Measurements from ENCODE around the gene CYP20A1.
A peak's percentile ranks its signal among the peaks of the same experiment; 100 is the strongest.
"Not testable (repeated sequence)": the region's sequence is repeated elsewhere in the genome, so short reads cannot be mapped to it uniquely, and the experiment has no call there.

Gene CYP20A1, protein sequence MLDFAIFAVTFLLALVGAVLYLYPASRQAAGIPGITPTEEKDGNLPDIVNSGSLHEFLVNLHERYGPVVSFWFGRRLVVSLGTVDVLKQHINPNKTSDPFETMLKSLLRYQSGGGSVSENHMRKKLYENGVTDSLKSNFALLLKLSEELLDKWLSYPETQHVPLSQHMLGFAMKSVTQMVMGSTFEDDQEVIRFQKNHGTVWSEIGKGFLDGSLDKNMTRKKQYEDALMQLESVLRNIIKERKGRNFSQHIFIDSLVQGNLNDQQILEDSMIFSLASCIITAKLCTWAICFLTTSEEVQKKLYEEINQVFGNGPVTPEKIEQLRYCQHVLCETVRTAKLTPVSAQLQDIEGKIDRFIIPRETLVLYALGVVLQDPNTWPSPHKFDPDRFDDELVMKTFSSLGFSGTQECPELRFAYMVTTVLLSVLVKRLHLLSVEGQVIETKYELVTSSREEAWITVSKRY

DNA sequence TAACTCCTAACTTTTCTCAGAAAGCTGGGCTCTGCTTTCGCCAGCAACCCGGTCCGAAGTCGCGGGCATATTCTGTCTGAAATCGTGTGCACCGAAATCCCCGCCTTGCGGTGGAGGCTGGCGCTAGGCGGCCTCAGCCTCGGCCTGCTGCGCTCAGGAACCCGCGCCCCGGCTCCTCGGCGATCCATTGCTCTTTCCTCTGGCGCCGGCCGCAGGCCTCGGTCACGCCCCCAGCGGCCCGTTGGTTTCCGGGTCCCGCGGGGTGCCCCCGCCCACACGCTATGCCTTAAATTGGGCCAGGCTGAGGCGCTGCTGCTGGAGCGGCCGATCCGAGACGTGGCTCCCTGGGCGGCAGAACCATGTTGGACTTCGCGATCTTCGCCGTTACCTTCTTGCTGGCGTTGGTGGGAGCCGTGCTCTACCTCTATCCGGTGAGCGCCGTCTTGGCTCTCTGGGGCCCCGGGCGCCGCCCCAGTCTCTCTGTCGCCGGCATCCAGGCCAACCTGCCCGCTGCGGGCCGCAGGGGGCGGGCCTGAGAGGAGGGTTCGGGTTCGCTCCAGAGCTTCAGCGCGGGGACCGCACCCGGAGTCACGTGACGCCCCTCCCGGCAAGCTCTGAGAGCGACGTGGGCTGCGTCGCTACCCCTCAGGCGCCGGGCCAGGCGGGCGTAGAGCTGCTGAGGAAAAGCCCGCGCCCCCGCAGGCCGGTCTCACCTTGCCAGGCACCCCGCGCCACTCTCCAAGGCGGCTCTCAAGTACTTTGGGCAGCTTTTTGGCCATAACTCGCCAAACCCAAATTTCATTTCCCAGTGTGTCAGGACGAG lies at the start of gene CYP20A1:
TSS of gene CYP20A1 (plus strand) at position 315 of the 823 bp plus-strand sequence. CDS start at position 360, 45 bp downstream.
- DNase-seq: peak; percentile 91

DNA sequence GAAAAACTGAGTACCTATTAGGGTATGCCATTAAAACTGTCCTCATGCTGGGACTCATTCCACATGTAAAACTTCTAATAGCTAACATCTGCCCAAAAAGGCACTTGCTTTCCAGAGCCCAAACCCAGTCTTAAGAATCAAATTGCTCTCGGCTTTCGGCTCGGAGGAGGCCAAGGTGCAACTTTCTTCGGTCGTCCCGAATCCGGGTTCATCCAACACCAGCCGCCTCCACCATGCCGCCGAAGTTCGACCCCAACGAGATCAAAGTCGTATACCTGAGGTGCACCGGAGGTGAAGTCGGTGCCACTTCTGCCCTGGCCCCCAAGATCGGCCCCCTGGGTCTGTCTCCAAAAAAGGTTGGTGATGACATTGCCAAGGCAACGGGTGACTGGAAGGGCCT lies 48.3 kb upstream of the CYP20A1 start:
- not testable (repeated sequence) for DNase-seq

DNA sequence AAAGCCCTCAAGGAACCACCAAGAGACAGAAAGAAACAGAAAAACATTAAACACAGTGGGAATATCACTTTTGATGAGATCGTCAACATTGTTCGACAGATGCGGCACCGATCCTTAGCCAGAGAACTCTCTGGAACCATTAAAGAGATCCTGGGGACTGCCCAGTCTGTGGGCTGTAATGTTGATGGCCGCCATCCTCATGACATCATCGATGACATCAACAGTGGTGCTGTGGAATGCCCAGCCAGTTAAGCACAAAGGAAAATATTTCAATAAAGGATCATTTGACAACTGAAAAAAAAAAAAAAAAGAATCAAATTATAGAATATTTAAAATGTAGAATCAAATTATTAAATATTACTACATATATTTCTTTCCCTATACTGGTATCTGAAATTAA lies 47.8 kb upstream of the CYP20A1 start:
- DNase-seq: not testable (repeated sequence)

DNA sequence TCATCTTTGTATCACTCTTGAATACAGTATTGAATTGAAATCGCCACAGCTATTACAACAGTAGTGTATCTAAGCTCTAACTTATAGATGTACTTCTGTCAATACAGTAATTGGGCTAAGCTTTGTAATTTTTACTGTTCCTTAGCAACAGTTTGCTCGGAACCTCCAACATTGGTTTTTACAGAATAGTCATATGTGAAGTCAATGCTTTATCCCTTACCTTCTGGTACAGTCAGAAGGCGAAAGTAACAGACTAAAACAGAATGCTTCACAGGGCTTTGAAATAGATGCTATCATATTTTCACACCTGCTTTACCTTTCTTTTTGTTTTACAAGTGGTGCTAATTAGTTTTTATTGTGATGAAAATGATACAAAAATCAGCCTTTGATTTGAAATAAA lies 46.9 kb upstream of the CYP20A1 start:
- no peak for DNase-seq

DNA sequence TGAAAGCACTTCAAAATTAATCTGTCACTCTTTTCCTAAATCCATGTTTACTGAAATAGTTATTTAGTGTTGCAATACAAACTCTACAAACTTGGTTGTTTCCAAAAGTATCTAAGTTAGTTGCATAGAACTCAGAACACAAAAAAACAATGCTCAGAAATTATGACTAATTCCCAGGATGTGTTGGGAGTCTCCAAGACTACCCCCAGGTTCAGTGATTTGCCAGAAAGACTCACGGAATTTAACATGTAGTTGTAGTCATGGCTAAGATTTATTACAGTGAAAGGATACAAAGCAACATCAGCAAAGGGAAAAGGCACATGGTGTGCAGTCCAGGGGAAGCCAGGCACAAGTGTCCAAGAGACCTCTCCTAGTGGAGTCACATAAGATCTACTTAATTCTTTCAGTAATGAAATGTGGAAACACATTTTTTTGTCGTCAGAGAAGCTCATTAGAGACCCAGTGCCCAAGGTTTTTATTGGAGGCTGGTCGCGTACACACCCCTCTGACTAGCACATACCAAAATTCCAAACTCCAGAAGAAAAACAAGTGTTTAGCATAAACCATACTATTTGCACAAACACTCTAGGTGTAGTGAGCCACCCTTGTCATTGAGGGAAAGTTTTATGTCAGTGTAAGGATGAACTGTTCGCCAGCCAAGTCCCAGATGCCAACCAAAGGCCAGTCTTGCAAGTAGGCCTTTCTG lies 43.3 kb upstream of the CYP20A1 start:
- no peak for DNase-seq

DNA sequence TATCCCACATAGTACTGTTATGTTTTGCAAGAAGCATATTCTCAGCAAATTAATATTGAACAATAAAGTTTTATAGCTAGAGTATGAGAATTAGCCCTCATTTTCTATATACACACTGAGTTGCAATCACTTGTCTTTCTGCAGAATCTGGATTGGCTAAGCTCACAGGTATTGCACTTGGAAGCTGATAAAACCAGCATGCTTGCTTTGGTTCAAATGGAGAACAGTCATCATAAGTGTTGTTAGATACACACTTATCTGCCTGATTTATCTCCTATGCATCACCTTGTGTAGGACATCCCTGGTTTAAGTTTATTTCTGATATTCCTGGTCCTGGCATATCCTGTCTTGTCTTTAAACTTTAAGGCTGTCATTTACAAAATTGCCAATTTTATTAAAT lies 38.0 kb upstream of the CYP20A1 start:
- no peak for DNase-seq

DNA sequence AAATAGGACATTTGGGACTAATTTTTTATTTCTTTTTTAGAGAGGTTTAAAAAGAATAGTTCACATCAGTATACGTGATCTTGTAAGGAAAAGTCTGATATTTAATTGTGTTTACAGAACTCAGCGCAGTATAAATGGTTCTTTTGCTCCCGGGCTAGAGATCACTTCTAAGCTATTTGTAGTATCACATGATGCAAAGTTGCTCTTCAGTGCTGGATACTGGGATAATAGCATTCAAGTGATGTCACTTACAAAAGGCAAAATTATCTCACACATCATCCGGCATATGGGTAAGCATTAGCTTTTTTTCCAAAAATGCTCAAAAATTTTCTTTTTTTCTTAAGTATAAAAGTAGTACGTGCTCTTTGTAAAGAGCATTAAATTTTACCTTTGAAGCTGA lies 37.4 kb upstream of the CYP20A1 start:
- DNase-seq: no peak

DNA sequence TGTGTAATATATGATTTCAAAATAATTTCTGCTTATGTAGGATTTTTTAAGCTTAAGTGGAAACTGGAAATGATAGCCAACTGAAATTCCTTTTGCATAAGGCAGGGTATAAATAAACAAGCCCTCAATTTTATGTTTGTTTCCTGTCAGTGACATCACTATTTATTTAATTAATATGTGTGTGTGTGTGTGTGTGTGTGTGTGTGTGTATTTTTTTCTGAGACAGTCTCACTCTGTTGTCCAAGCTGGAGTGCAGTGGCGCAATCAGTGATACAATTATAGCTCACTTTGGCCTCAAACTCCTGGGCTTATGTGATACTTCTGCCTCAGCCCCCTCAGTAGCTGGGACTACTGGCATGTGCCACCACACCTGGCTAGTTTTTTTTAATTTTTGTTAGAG lies 29.3 kb upstream of the CYP20A1 start:
- no peak for DNase-seq

DNA sequence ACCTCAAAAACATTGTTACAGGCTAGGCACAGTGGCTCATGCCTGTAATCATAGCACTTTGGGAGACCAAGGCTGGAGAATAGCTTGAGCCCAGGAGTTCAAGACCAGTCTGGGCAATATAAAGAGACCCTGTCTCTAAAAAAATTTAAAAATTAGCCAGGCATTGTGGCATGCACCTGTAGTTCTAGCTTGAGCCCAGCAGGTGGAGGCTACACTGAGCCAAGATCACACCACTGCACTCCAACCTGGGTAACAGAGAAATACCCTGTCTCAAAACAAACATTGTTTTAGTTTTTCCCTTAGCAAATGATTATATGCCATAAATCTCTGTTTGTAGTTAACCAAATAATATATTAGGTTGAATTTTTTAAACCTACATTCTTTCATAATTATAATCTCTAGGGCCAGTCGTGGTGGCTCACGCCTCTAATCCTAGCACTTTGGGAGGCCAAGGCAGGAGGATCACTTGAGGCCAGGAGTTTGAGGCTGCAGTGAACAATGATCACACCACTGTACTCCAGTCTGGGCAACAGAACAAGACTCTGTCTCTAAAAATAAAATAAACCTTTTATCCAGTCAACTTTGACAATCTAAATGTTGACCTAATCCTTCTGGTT lies 13.3 kb upstream of the CYP20A1 start:
- peak; percentile 12 for DNase-seq

DNA sequence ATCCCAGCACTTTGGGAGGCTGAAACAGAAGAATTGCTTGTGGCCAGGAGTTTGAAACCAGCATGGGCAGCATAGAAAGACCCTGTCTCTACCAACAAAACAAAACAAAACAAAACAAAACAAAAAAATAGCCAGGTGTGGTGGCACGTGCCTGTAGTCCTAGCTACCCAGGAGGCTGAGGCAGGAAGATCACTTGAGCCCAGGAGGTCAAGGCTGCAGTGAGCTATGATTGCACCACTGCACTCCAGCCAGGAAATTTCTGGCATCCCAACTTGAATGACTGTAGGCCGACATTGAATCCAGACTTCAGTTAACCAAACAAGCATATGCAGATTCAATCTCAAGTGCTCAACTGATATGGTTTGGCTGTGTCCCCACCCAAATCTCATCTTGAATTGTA lies 9.1 kb upstream of the CYP20A1 start:
- DNase-seq: not testable (repeated sequence)

DNA sequence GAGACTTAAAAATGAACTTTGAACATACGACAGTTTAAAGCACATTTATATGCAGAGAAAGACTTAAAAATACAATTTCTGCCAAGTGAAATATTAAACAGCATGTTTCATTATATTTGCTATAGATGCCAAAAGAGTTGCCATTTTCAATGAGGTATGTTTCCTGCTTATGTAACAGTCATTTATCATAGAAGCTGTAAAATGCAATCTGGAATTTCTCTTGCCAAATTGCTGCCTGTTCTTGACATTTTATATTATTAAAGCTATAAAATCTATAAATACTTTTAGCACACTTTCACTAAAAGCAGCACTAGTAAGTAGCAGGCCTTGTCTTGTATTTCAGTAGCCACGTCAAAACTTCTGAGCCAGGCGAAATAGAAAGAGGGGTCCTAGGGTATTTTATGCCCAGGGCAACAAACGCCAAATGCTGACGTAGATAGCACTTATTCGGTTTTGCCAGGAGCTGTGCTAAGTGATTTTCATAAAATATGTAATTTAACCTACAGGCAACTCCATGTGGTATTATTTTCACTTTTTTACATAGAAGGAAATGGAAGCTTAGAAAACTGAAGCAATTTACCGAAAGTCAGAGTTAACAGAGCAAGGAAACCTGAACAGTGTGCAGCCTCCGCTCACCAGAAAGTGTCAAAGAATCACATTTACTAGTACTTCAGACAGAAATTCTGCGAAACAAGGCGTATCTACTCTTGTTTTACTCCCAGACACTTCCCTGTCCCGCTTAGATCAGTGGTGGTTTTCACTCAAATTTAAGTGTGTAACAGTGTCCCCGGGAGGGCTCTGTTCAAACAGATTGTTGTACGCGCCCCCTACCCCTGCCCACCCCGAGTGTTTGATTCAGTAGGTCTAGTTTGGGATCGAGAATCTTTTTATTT lies 1.2 kb upstream of the CYP20A1 start:
- no peak for DNase-seq

DNA sequence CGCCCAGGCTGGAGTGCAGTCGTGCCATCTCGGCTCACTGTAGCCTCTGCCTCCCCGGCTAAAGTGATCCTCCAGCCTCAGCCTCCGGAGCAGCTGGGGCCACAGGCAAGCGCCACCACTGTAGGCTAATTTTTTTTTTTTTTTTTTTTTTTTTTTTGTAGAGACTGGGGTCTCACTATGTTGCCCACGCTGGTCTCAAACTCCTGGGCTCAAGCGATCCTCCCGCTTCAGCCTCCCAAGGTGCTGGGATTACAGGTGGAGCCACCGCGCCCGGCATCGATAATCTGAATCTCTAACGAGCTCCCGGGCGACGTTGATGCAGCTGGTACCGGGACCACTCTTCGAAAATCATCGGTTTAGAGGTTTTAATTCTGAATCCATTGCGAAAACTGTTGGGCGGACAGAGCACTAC lies 520 bp upstream of the CYP20A1 start:
- DNase-seq: no peak

DNA sequence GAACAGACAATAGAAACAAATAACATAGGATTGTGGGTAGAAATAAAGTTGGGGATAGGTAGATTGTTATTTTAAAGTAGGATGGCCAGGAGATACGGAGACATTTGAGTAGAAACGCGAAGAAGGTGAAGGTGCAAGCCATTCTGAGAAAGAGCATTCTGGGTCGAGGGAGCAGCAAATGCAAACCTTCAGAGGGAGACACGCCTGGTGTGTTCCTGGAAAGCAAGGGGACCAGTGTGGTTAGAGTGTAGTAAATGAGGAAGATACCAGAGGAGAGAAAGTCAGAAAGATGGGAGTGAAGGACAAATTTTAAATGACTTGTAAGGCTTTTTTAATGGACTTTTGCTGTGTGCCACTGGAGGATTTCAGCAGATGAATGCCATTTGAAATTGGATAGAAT lies 1.7 kb downstream of the CYP20A1 start:
- DNase-seq: no peak

DNA sequence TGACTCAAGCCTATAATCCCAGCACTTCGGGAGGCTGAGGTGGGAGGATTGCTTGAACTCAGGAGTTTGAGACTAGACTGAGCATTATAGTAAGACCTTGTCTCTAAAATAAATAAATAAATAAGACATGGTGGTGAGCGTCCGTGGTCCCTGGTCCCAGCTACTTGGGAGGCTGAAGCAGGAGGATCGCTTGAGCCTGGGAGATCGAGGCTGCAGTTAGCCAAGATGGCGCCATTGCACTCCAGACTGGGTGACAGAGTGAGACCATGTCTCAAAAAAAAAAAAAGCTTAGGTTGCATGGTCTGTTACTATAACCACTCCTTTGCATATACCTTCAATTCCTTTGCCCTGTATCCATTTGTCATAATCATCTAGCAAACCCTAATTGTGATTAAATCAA lies 3.7 kb downstream of the CYP20A1 start:
- DNase-seq: no peak

DNA sequence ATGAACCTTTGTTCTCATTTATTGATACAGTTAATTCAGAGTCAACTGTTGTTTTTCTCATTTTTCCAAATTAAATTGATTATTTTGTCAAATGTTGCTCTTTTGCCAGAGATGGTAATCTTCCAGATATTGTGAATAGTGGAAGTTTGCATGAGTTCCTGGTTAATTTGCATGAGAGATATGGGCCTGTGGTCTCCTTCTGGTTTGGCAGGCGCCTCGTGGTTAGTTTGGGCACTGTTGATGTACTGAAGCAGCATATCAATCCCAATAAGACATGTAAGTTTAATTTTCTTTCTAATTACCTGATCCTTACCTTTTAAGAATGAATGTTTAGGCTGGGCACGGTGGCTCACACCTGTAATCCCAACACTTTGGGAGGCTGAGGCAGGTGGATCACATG lies 7.8 kb downstream of the CYP20A1 start:
- DNase-seq: no peak

DNA sequence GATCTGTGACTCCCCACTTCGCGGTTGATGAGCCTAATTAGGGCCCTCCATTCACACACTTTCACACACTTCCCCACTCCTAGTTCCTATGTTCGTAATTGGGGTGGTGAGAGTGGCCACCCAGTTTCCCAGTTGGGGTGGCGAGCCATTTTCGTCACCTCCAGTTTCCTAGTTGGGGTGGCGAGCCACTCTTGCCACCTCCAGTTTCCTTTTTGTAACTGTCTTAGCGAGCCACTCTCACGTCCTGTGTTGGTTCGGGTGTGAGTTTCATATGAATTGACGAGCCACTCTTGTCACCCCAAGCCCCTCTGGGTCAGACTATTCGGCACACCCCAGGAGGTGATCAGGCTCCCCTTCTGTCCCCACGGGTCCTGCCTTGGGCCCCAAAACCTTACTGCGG lies 14.0 kb downstream of the CYP20A1 start:
- no peak for DNase-seq

DNA sequence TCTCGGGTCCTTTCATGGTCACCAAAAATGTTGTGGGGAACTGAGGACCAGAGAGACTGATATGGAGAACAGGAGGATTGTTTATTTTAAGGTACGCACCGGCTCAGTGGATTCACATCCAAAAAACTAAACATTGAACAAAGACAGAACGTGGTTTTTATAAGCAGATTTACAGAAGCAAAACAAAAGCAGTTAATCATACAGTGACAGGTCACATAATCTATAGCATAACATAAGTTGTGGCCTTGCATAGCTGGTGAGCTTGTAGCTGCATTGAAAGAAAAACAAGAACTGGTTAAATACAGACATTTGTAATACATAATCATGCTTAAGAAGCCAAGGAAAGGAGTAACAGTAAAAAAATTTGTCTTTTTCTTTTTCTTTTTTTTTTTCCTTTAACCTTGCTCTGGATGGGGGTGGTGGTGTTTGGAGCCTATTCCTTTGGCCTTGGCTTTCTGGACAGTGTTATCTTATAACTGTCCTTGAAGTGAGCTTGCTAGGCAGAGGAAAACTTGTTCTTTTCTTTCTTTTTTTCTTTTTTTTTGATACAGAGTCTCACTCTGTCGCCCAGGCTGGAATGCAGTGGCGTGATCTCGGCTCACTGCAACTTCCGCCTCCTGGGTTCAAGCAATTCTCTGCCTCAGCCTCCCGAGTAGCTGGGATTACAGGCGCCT lies 14.7 kb downstream of the CYP20A1 start:
- not testable (repeated sequence) for DNase-seq

DNA sequence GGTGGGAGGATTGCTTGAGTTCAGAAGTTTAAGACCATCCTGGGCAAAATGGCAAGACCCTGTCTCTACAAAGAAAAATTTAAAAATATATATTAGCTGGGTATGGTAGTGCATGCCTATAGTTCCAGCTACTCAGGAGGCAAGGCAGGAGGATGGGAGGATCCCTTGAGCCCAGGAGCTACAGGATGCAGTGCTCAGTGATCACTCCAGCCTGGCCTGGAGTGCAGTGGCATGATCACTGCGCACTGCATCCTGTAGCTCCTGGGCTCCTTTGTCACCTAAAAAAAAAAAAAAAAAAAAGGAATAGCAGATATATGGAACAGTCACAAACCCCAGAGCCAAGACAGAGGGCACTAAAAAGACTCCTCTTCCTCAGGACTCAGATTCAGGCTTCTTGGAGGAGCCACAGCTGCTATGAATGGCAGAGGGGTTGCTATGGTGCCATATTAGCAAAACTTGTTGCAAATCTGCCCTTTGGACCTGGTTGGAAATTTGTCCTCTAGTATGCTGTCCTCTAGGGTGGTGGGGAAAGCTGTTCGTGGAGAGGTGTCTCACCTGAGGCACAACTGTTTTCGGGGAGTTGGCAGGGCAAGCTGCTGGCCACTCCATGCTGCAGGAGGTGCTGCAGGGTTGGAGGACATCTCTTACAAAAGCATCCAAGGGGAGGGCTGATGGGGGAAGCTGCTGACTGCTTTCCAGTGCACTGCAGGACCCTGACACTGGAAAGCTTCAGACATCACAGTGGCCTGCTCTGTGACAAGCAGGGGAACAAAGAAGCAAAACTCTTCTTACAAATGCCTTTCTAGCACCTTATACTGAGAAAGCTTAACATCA lies 22.7 kb downstream of the CYP20A1 start:
- DNase-seq: no peak

DNA sequence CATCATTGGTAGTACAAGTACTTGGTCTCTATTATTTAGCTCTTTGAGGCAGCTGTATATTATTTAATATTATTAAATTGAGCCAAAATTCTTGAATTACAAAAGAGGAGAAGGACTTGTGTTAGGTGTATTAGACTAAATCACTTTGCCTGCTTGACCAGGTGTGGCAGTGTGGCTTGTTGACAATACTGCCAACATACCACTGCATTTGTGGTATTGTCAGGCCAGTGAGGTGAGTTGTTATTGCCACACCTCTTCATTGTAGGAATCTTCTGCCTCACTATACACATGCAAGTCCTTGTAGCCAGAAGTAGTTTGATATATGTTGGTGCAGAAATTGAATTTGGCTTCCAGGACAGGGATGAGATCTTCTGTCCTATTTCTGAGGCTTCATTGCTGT lies 40.5 kb downstream of the CYP20A1 start:
- no peak for DNase-seq

DNA sequence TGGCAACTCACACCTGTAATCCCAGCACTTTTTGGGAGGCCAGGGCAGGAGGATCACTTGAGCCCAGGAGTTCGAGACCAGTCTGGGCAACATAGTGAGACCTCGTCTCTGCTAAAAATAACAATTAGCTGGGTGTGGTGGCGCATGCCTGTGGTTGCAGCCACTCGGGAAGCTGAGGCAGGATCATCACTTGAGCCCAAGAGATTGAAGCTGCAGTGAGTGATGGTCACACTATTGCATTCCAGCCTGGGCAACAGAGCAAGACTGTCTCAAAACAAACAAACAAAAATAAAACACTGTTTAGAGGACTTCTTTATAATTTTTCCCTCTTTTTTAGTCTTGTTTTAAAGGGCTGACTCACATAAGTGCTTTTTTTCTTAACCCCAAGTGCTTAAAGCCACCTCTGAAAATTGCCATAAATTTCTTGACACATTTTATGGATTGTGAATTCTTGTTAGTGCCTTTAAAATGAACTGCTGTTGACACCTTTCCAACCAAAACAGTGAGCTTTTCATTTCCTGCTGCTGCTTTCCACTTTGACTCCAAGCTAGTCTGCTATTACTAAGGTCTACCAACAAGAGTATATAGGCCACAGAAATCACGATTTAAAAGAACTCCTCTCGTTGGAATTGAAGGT lies 41.7 kb downstream of the CYP20A1 start:
- no peak for DNase-seq
